ENCODE data around the gene NR2C2AP.

GRCh38 chr19:19170053-19170872, 33.0 kb downstream of the NR2C2AP start, which contains the start of gene MEF2B:
- no peak for TF ChIP-seq CTCF (conservative IDR thresholded peaks at IDR 0.05; ENCODE audit: low read depth, low read length)
- no peak for TF ChIP-seq BHLHE40 (IDR thresholded peaks at IDR 0.05; ENCODE audit: low read depth, low read length)
- no peak for TF ChIP-seq SMC3 (IDR thresholded peaks at IDR 0.05; ENCODE audit: low read depth, low read length)
- TF ChIP-seq POLR2A (IDR thresholded peaks at IDR 0.05; ENCODE audit: low read depth, low read length): no peak
- TF ChIP-seq RCOR1 (IDR thresholded peaks at IDR 0.05; ENCODE audit: insufficient replicate concordance, low read length): no peak
- TF ChIP-seq RAD21 (IDR thresholded peaks at IDR 0.05; ENCODE audit: low read length): no peak
- TF ChIP-seq FOS (IDR thresholded peaks at IDR 0.05; ENCODE audit: low read depth, low read length): no peak
- no peak for TF ChIP-seq MAZ (IDR thresholded peaks at IDR 0.05; ENCODE audit: borderline replicate concordance, low read depth, low read length)
- TF ChIP-seq ELK1 (IDR thresholded peaks at IDR 0.05; ENCODE audit: borderline replicate concordance, low read depth, low read length): no peak
- TF ChIP-seq NFE2L2 (IDR thresholded peaks at IDR 0.05; ENCODE audit: low read depth, low read length): no peak
- TF ChIP-seq MXI1 (IDR thresholded peaks at IDR 0.05; ENCODE audit: borderline replicate concordance, low read depth, low read length): no peak

Measured in IMR-90 (cell line).